SK-N-SH (cell line): ENCODE data around the gene PGAP3.

ENCODE experiments used
- EZH2phosphoT487 ChIP-seq: fragments of 200-600 bp; sonication (generic); IDR thresholded peaks from 2 replicates; pipeline ENCODE4 v1.6.1; 2017; ENCODE audit warnings: low read depth, mixed run types, mild to moderate bottlenecking, antibody characterized with exemption, moderate library complexity, borderline replicate concordance
- TF ChIP-seq, protein P1 (sequence below): IDR thresholded peaks from 2 replicates; pipeline ENCODE4 v1.4.0; 2012; ENCODE audit warnings: low read depth
- TF ChIP-seq, protein P2 (sequence below): IDR thresholded peaks from 2 replicates; pipeline ENCODE4 v1.4.0; 2012; ENCODE audit warnings: low read depth, borderline replicate concordance

DNA sequence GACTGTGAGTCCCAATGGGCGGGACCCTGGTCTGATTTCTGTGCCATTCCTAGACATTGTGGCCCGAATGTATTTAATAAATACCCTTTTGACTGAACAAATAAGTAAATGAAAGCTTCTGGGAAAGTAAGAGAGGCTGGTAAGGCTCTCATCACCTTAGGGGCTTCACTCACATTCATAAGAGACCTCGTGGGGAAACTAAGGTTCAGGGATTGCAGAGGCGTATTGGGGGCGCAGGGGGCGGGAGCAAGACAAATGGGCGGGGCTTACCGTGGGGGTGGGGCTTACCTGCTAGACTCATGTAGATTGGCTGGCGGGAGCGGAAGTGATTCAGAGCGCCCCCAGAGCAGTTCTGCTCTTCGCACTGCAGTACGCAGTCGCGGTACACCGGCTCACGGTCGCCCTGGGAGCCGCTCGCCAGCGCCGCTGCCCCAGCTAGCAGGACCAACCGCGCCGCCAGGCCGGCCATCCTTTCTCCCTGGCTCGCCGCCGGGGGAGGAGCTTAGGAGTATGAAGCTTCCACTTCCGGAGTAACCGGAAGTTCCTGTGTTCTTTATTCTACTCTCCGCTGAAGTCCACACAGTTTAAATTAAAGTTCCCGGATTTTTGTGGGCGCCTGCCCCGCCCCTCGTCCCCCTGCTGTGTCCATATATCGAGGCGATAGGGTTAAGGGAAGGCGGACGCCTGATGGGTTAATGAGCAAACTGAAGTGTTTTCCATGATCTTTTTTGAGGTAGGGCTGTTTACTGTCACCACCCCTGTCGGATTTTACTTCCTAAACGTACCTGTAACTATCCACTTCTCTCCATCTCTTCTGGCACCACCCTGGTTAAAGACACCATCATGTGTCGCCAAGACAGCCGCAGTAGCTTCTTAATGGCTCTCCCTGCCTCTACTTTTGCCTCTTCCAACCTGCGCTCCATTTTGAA lies at the start of gene PGAP3:
- TF ChIP-seq, protein P1, sequence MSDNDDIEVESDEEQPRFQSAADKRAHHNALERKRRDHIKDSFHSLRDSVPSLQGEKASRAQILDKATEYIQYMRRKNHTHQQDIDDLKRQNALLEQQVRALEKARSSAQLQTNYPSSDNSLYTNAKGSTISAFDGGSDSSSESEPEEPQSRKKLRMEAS, result peak; percentile 26; the same call in 1 of the 2 replicates
- TF ChIP-seq EZH2phosphoT487, result no peak
- TF ChIP-seq, protein P2, sequence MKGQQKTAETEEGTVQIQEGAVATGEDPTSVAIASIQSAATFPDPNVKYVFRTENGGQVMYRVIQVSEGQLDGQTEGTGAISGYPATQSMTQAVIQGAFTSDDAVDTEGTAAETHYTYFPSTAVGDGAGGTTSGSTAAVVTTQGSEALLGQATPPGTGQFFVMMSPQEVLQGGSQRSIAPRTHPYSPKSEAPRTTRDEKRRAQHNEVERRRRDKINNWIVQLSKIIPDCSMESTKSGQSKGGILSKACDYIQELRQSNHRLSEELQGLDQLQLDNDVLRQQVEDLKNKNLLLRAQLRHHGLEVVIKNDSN, result no peak
